BLaER1 treated with 17β-estradiol and CSF1 and Interleukin-3, amounts not matched to agents 10 nM and 100 nM (cell line): ENCODE results near the gene DIS3L2.

ENCODE experiments used
- H3K27ac ChIP-seq, 11 experiments: shearing (Covaris generic); formaldehyde crosslinking; 2 replicates each; pipeline ENCODE4 v1.8.1; 2022
- H3K27me3 ChIP-seq, 11 experiments: shearing (Covaris generic); formaldehyde crosslinking; 2 replicates each; pipeline ENCODE4 v1.8.1; 2022
- H3K36me3 ChIP-seq, 11 experiments: shearing (Covaris generic); formaldehyde crosslinking; 2 replicates each; pipeline ENCODE4 v1.8.1; 2022
- H3K4me1 ChIP-seq, 10 experiments: shearing (Covaris generic); formaldehyde crosslinking; 2 replicates each; pipeline ENCODE4 v1.8.1; 2022
- H3K4me2 ChIP-seq, 11 experiments: shearing (Covaris generic); formaldehyde crosslinking; 2 replicates each; pipeline ENCODE4 v1.8.1; 2022
- H3K4me3 ChIP-seq, 10 experiments: shearing (Covaris generic); formaldehyde crosslinking; 2 replicates each; pipeline ENCODE4 v1.8.1; 2022
- H3K9ac ChIP-seq, 11 experiments: shearing (Covaris generic); formaldehyde crosslinking; 2 replicates each; pipeline ENCODE4 v1.8.1; 2022
- H3K9me3 ChIP-seq, 11 experiments: shearing (Covaris generic); formaldehyde crosslinking; replicated peaks in 1 of 11; 2 replicates each; pipeline ENCODE4 v1.8.1; 2022
- H4K20me1 ChIP-seq, 11 experiments: shearing (Covaris generic); formaldehyde crosslinking; 2 replicates each; pipeline ENCODE4 v1.8.1; 2022
- Cebpa-rat ChIP-seq, 11 experiments: shearing (Covaris generic); IDR thresholded peaks; 2 replicates each; pipeline ENCODE4 v1.8.1; 2022

DIS3L2 gene

DNA sequence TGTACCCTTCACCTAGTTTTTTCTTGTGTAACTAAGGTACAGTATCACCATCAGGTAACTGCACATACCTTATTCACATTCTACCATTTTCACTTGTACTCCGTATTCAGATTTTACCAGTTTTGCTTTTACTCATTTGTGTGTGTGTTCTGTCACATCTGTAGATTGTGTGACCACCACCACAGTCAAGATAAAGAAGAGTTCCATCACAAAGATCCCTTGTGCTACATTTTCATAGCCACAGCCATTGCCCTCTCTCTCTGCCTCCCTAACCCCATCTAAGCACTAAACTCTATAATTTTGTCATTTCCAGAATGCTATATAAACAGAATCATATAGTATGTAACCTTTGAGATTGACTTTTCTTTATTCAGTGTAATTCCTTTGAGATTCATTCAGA lies 23.5 kb downstream of the DIS3L2 start:
- Histone ChIP-seq H3K9ac (no peak overlapping the region), H3K27ac (no peak overlapping the region), H4K20me1 (peaks cover 0 to 64% (median 30%) of the 10 kb centered on the region in 11 experiments; a peak in 15 of 22 replicates), H3K4me3 (no peak overlapping the region), H3K4me2 (no peak overlapping the region), H3K27me3 (no peaks in the 10 kb centered on the region), H3K36me3 (peaks cover 3 to 29% (median 20%) of the 10 kb centered on the region in 11 experiments; a peak in 18 of 22 replicates), H3K4me1 (no peaks in the 10 kb centered on the region), H3K9me3 (peaks cover 0 to 5% (median 0%) of the 10 kb centered on the region in 11 experiments; a peak in 2 of 22 replicates)
- TF ChIP-seq Cebpa-rat (IDR thresholded peaks at IDR 0.05) = no peak

DNA sequence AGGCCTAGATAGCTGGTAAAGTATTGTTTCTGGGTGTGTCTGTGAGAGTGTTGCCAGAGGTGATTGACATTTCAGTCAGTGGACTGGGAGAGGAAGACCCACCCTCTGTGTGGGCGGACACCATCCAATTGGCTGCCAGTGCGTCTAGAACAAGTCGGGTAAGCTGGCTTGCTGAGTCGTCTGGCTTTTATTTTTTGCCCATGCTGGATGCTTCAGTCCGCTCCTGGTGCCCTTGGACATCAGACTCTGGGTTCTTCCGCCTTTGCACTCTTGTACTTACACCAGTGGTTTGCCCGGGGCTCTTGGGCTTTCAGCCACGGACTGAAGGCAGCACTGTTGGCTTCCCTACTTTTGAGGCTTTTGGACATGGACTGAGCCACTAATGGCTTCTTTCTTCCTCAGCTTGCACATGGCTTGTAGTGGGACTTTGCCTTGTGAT lies 24.3 kb downstream of the DIS3L2 start:
- no peaks in the 10 kb centered on the region for H3K4me1 ChIP-seq
- H3K4me2 ChIP-seq = no peak overlapping the region
- H3K27ac ChIP-seq = no peak overlapping the region
- peaks cover 0 to 5% (median 0%) of the 10 kb centered on the region in 11 experiments; a peak in 2 of 22 replicates for H3K9me3 ChIP-seq
- no peaks in the 10 kb centered on the region for H3K27me3 ChIP-seq
- no peak overlapping the region for H3K4me3 ChIP-seq
- H4K20me1 ChIP-seq = peaks cover 0 to 66% (median 32%) of the 10 kb centered on the region in 11 experiments; a peak in 15 of 22 replicates
- H3K36me3 ChIP-seq = peaks cover 3 to 29% (median 20%) of the 10 kb centered on the region in 11 experiments; a peak in 18 of 22 replicates
- TF ChIP-seq Cebpa-rat (IDR thresholded peaks at IDR 0.05) = no peak
- H3K9ac ChIP-seq = no peak overlapping the region

DNA sequence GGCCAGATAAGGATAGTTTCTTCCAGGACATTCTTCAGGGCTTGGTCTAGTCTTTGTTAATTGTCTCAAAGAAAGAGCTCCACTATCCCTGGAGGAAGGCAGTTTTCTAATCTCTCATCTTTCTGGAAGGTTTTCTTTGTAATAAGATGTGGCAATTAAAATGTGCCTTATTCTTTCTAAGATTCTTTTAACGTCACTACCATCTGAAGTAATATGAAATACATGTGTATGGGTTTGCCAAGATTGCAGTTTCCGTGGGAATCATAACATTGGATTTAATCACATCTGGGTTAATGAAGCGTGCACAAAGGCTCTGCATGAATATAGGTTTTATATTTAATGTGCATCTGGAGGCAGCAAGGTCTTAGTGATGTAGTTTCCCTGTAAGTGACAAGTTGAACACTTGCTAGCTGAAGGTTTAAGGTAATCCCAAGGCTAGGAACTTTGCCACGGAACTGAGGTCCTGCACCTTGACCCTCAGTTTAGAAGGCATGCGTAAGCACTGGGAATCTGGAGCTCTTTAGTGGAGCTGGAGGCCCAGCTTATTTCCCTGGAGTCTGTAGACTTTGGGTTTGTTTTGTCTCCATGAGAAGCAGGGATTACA lies 25.7 kb downstream of the DIS3L2 start:
- Histone ChIP-seq H3K9me3 (peaks cover 0 to 5% (median 0%) of the 10 kb centered on the region in 11 experiments; a peak in 2 of 22 replicates), H3K4me1 (no peaks in the 10 kb centered on the region), H3K4me3 (no peak overlapping the region), H3K36me3 (peaks cover 3 to 29% (median 20%) of the 10 kb centered on the region in 11 experiments; a peak in 18 of 22 replicates), H3K27me3 (no peaks in the 10 kb centered on the region), H3K9ac (no peak overlapping the region), H3K27ac (no peak overlapping the region), H4K20me1 (peaks cover 0 to 80% (median 41%) of the 10 kb centered on the region in 11 experiments; a peak in 16 of 22 replicates), H3K4me2 (no peak overlapping the region)
- TF ChIP-seq Cebpa-rat (IDR thresholded peaks at IDR 0.05) = no peak

GRCh38 chr2:231988179-231988866 lies 26.8 kb downstream of the DIS3L2 start:
- H3K27ac ChIP-seq = no peak overlapping the region
- H3K4me3 ChIP-seq = no peak overlapping the region
- peaks cover 0 to 20% (median 17%) of the 10 kb centered on the region in 11 experiments; a peak in 18 of 22 replicates for H3K36me3 ChIP-seq
- peaks cover 0 to 5% (median 0%) of the 10 kb centered on the region in 11 experiments; a peak in 2 of 22 replicates for H3K9me3 ChIP-seq
- H3K9ac ChIP-seq = no peak overlapping the region
- no peak for TF ChIP-seq Cebpa-rat (IDR thresholded peaks at IDR 0.05)
- H3K4me2 ChIP-seq = no peak overlapping the region
- no peaks in the 10 kb centered on the region for H3K4me1 ChIP-seq
- no peaks in the 10 kb centered on the region for H3K27me3 ChIP-seq
- peaks cover 0 to 81% (median 42%) of the 10 kb centered on the region in 11 experiments; a peak in 16 of 22 replicates for H4K20me1 ChIP-seq

DNA sequence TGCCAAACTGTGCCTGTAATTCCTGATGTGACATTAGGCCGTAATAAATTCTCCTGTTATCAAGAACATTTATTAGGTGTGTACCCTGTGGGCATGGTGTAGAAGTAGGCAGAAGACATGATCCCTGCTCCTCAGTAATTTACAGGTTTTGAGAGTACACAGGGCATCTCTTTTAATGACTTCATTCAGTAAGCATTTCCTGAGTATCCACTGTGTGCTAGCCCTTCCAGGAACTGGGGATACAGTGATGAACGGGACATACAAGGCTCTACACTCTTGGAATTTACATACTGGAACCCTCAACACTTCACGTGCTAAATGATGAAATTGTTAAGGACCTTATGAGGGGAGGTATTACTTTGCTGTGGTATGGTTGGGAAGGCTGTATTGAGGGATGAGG lies 30.2 kb downstream of the DIS3L2 start:
- no peak for TF ChIP-seq Cebpa-rat (IDR thresholded peaks at IDR 0.05)
- no peak overlapping the region for H3K27ac ChIP-seq

GRCh38 chr2:231992888-231993287 lies 31.4 kb downstream of the DIS3L2 start:
- Histone ChIP-seq H3K27me3 (no peaks in the 10 kb centered on the region), H4K20me1 (peaks cover 3 to 90% (median 47%) of the 10 kb centered on the region in 11 experiments; a peak in 16 of 22 replicates), H3K9ac (no peak overlapping the region), H3K4me3 (no peak overlapping the region), H3K4me1 (peaks cover 4 to 12% (median 8%) of the 10 kb centered on the region in 10 experiments; a peak in 14 of 20 replicates), H3K9me3 (no peaks in the 10 kb centered on the region), H3K36me3 (peaks cover 0 to 7% (median 0%) of the 10 kb centered on the region in 11 experiments; a peak in 2 of 22 replicates), H3K4me2 (no peak overlapping the region), H3K27ac (no peak overlapping the region)
- TF ChIP-seq Cebpa-rat (IDR thresholded peaks at IDR 0.05) = no peak

More for the DNA sequence above, 30.2 kb downstream of the DIS3L2 start:
- Histone ChIP-seq H3K4me1 (peaks cover 4 to 12% (median 8%) of the 10 kb centered on the region in 10 experiments; a peak in 14 of 20 replicates), H3K36me3 (peaks cover 0 to 7% (median 0%) of the 10 kb centered on the region in 11 experiments; a peak in 2 of 22 replicates), H3K9me3 (no peaks in the 10 kb centered on the region), H3K4me3 (no peak overlapping the region), H3K9ac (no peak overlapping the region), H3K27me3 (no peaks in the 10 kb centered on the region), H4K20me1 (peaks cover under 1 to 97% (median 48%) of the 10 kb centered on the region in 11 experiments; a peak in 15 of 22 replicates), H3K4me2 (no peak overlapping the region)

- no peaks in the 10 kb centered on the region for H3K9me3 ChIP-seq
- H4K20me1 ChIP-seq = peaks cover 3 to 62% (median 23%) of the 10 kb centered on the region in 11 experiments; a peak in 12 of 22 replicates
- H3K27me3 ChIP-seq = no peaks in the 10 kb centered on the region
- H3K36me3 ChIP-seq = peaks cover 0 to 4% (median 0%) of the 10 kb centered on the region in 11 experiments; a peak in 1 of 22 replicates
- no peak overlapping the region for H3K4me3 ChIP-seq
- TF ChIP-seq Cebpa-rat (IDR thresholded peaks at IDR 0.05) = no peak
- no peak overlapping the region for H3K27ac ChIP-seq
- peaks cover 4 to 12% (median 8%) of the 10 kb centered on the region in 10 experiments; a peak in 14 of 20 replicates for H3K4me1 ChIP-seq
- H3K9ac ChIP-seq = no peak overlapping the region
- H3K4me2 ChIP-seq = no peak overlapping the region
These were observed 35.5 kb downstream of the DIS3L2 start for GRCh38 chr2:231996797-231997540.

GRCh38 chr2:231998046-231998445 lies 36.5 kb downstream of the DIS3L2 start:
- no peak for TF ChIP-seq Cebpa-rat (IDR thresholded peaks at IDR 0.05)
- Histone ChIP-seq H3K4me3 (no peak overlapping the region), H3K9me3 (no peaks in the 10 kb centered on the region), H4K20me1 (peaks cover 0 to 60% (median 23%) of the 10 kb centered on the region in 11 experiments; a peak in 11 of 22 replicates), H3K36me3 (no peaks in the 10 kb centered on the region), H3K4me2 (no peak overlapping the region), H3K27ac (no peak overlapping the region), H3K4me1 (peaks cover 4 to 12% (median 8%) of the 10 kb centered on the region in 10 experiments; a peak in 14 of 20 replicates), H3K27me3 (no peaks in the 10 kb centered on the region), H3K9ac (no peak overlapping the region)
